ENCODE data around the gene IFT88. TPM values are rescaled to one million over a fixed set of nuclear protein-coding genes. Genes with fewer than 3 reads are reported as not detected.

IFT88 gene
- total RNA-seq, 1 donor from 2014 or later, result 29.4 TPM

- H3K4me3 Mint-ChIP-seq (ENCODE audit: low read depth), result no peak overlapping the region
- peaks cover 13% of the 10 kb centered on the region for H3K36me3 Mint-ChIP-seq (ENCODE audit: insufficient read depth)
- H3K4me1 Mint-ChIP-seq (ENCODE audit: low read depth), result no peaks in the 10 kb centered on the region
- H3K9me3 Mint-ChIP-seq (ENCODE audit: low read depth), result no peaks in the 10 kb centered on the region
- DNase-seq (ENCODE audit: low spot score, unreplicated experiment), result no peak
- H3K27ac Mint-ChIP-seq, result no peak overlapping the region
- H3K27me3 Mint-ChIP-seq, result no peaks in the 10 kb centered on the region
- no peak for TF ChIP-seq CTCF (IDR thresholded peaks at IDR 0.05; ENCODE audit: unreplicated experiment)
These were observed 100.0 kb downstream of the IFT88 start for GRCh38 chr13:20666948-20667347.

- H3K36me3 Mint-ChIP-seq (ENCODE audit: insufficient read depth), result peaks cover 11% of the 10 kb centered on the region
- H3K27ac Mint-ChIP-seq, result no peak overlapping the region
- H3K4me3 Mint-ChIP-seq (ENCODE audit: low read depth), result no peak overlapping the region
- no peaks in the 10 kb centered on the region for H3K4me1 Mint-ChIP-seq (ENCODE audit: low read depth)
- no peak for DNase-seq (ENCODE audit: low spot score, unreplicated experiment)
- H3K9me3 Mint-ChIP-seq (ENCODE audit: low read depth), result no peaks in the 10 kb centered on the region
- no peak for TF ChIP-seq CTCF (IDR thresholded peaks at IDR 0.05; ENCODE audit: unreplicated experiment)
- H3K27me3 Mint-ChIP-seq, result no peaks in the 10 kb centered on the region
These were observed 101.0 kb downstream of the IFT88 start for GRCh38 chr13:20667857-20668437.

GRCh38 chr13:20669162-20669561 lies 102.2 kb downstream of the IFT88 start:
- no peaks in the 10 kb centered on the region for H3K4me1 Mint-ChIP-seq (ENCODE audit: low read depth)
- H3K27me3 Mint-ChIP-seq, result no peaks in the 10 kb centered on the region
- no peak overlapping the region for H3K27ac Mint-ChIP-seq
- TF ChIP-seq CTCF (IDR thresholded peaks at IDR 0.05; ENCODE audit: unreplicated experiment), result no peak
- no peaks in the 10 kb centered on the region for H3K9me3 Mint-ChIP-seq (ENCODE audit: low read depth)
- no peak for DNase-seq (ENCODE audit: low spot score, unreplicated experiment)
- peaks cover 11% of the 10 kb centered on the region for H3K36me3 Mint-ChIP-seq (ENCODE audit: insufficient read depth)
- no peak overlapping the region for H3K4me3 Mint-ChIP-seq (ENCODE audit: low read depth)

- no peaks in the 10 kb centered on the region for H3K4me1 Mint-ChIP-seq (ENCODE audit: low read depth)
These were observed 104.8 kb downstream of the IFT88 start for GRCh38 chr13:20671789-20672188.

GRCh38 chr13:20672772-20673171 lies 105.8 kb downstream of the IFT88 start:
- peaks cover 7% of the 10 kb centered on the region for H3K36me3 Mint-ChIP-seq (ENCODE audit: insufficient read depth)
- H3K27ac Mint-ChIP-seq, result no peak overlapping the region
- DNase-seq (ENCODE audit: low spot score, unreplicated experiment), result no peak
- H3K27me3 Mint-ChIP-seq, result no peaks in the 10 kb centered on the region
- no peak overlapping the region for H3K4me3 Mint-ChIP-seq (ENCODE audit: low read depth)
- no peaks in the 10 kb centered on the region for H3K4me1 Mint-ChIP-seq (ENCODE audit: low read depth)
- TF ChIP-seq CTCF (IDR thresholded peaks at IDR 0.05; ENCODE audit: unreplicated experiment), result no peak
- H3K9me3 Mint-ChIP-seq (ENCODE audit: low read depth), result no peaks in the 10 kb centered on the region

More at GRCh38 chr13:20671789-20672188, 104.8 kb downstream of the IFT88 start:
- Mint-ChIP-seq H3K9me3 (ENCODE audit: low read depth) (no peaks in the 10 kb centered on the region), H3K27ac (no peak overlapping the region), H3K4me3 (ENCODE audit: low read depth) (no peak overlapping the region), H3K36me3 (ENCODE audit: insufficient read depth) (peaks cover 7% of the 10 kb centered on the region), H3K27me3 (no peaks in the 10 kb centered on the region)
- DNase-seq (ENCODE audit: low spot score, unreplicated experiment), result no peak
- TF ChIP-seq CTCF (IDR thresholded peaks at IDR 0.05; ENCODE audit: unreplicated experiment), result no peak
